Keratinocyte (primary cell): Measurements from ENCODE around the gene WDR82. TPM values are rescaled to one million over a fixed set of nuclear protein-coding genes. Genes with fewer than 3 reads are reported as not detected.
"Not testable (repeated sequence)": the region's sequence is repeated elsewhere in the genome, so short reads cannot be mapped to it uniquely, and the experiment has no call there.

Source experiments
- DNase-seq: peaks from one replicate; pipeline ENCODE4 v3.0.0-alpha.2; 2011; ENCODE audit warnings: low read depth, missing footprints, low spot score
- FAIRE-seq: peaks from 2 replicates; lab custom pipeline; 2011; peaks lifted over from hg19 to GRCh38; lab: Jason Lieb, UNC
- H2AFZ ChIP-seq: 2 replicates; pipeline ENCODE4 v1.6.0; 2012; ENCODE audit warnings: low read length, control low read depth, inconsistent platforms; ENCODE audit not compliant: control insufficient read depth
- H3K27ac ChIP-seq: 2 replicates; pipeline ENCODE4 v1.5.1; 2011; ENCODE audit warnings: low read length; ENCODE audit not compliant: control insufficient read depth, insufficient read depth
- H3K27me3 ChIP-seq: 3 replicates; pipeline ENCODE4 v1.6.0; 2011; ENCODE audit warnings: low read length; ENCODE audit not compliant: control insufficient read depth, insufficient read depth; ENCODE audit errors: extremely low read depth
- H3K36me3 ChIP-seq, 2 experiments: 2 replicates in 1 of 2; 3 replicates in 1 of 2; pipeline ENCODE4 v1.5.1; 2011; ENCODE audit warnings: low read length in 2 of 2, mild to moderate bottlenecking in 1 of 2; ENCODE audit not compliant: control insufficient read depth in 2 of 2, insufficient read depth in 2 of 2; ENCODE audit errors: extremely low read depth in 1 of 2
- H3K4me1 ChIP-seq: 3 replicates; pipeline ENCODE4 v1.5.1; 2011; ENCODE audit warnings: low read length; ENCODE audit not compliant: control insufficient read depth, insufficient read depth; ENCODE audit errors: extremely low read depth
- H3K4me2 ChIP-seq: 3 replicates; pipeline ENCODE4 v1.6.0; 2011; ENCODE audit warnings: low read depth, low read length; ENCODE audit not compliant: control insufficient read depth, insufficient read depth; ENCODE audit errors: extremely low read depth
- H3K4me3 ChIP-seq, 3 experiments: fragments of 200-600 bp in 1 of 3; sonication (generic) in 1 of 3; 2 replicates in 2 of 3; 3 replicates in 1 of 3; pipeline ENCODE4 v1.5.1; 2011 to 2016; ENCODE audit warnings: low read length in 3 of 3, mild to moderate bottlenecking in 3 of 3, control low read depth in 2 of 3, inconsistent platforms in 1 of 3, low read depth in 1 of 3, mixed read lengths in 1 of 3, mixed run types in 1 of 3, moderate library complexity in 1 of 3; ENCODE audit not compliant: control insufficient read depth in 2 of 3, insufficient read depth in 2 of 3; ENCODE audit errors: extremely low read depth in 1 of 3
- H3K79me2 ChIP-seq: 2 replicates; pipeline ENCODE4 v1.6.0; 2012; ENCODE audit warnings: low read length; ENCODE audit not compliant: control insufficient read depth, insufficient read depth
- H3K9ac ChIP-seq: 3 replicates; pipeline ENCODE4 v1.6.0; 2011; ENCODE audit warnings: low read length; ENCODE audit not compliant: control insufficient read depth, insufficient read depth; ENCODE audit errors: extremely low read depth
- H3K9me1 ChIP-seq: 3 replicates; pipeline ENCODE4 v1.6.0; 2011; ENCODE audit warnings: low read length; ENCODE audit not compliant: control insufficient read depth, insufficient read depth; ENCODE audit errors: extremely low read depth
- H3K9me3 ChIP-seq: 2 replicates; pipeline ENCODE4 v1.5.1; 2012; ENCODE audit warnings: low read depth, low read length; ENCODE audit not compliant: control insufficient read depth
- H4K20me1 ChIP-seq: 3 replicates; pipeline ENCODE4 v1.6.0; 2011; ENCODE audit warnings: low read length; ENCODE audit not compliant: control insufficient read depth, insufficient read depth; ENCODE audit errors: extremely low read depth
- EZH2 ChIP-seq: IDR thresholded peaks from one replicate; pipeline ENCODE4 v1.6.1; 2012; ENCODE audit warnings: inconsistent platforms, mild to moderate bottlenecking, low read length, moderate library complexity
- dilution Hi-C: fragments of 300-500 bp; cut with MboI; formaldehyde crosslinking; loops from one replicate; pipeline ENCODE4 v1.7.0; 2020; ENCODE audit warnings: low sequenced_read_pairs; ENCODE audit not compliant: extremely low pct_ligation_motif_present
- polyA plus RNA-seq, 5 experiments: library from polyadenylated mRNA; depleted of rRNA in 3 of 5; stranded (reverse) in 3 of 5; stranded (forward) in 1 of 5; unstranded in 1 of 5; fragments of >200 nt; gene quantifications; 1 replicate in 1 of 5; 2 replicates in 3 of 5; 3 replicates in 1 of 5; pipeline versions ENCODE4 v1.2.1 to v1.2.3, GENCODE V29; 2011 to 2012; ENCODE audit warnings: missing spikeins in 2 of 5, low read depth in 1 of 5, low replicate concordance in 1 of 5
- TF ChIP-seq, protein P1 (sequence below), 3 experiments: IDR thresholded peaks in 1 of 3; conservative IDR thresholded peaks in 1 of 3; optimal IDR thresholded peaks in 1 of 3; 2 replicates in 2 of 3; 3 replicates in 1 of 3; pipeline versions ENCODE3 to v1.5.1; 2011; ENCODE audit warnings: low read length in 3 of 3, mild to moderate bottlenecking in 3 of 3, moderate library complexity in 2 of 3, control low read depth in 1 of 3, inconsistent platforms in 1 of 3; ENCODE audit not compliant: insufficient read depth in 2 of 3; ENCODE audit errors: extremely low read depth in 1 of 3

Gene WDR82
- polyA plus RNA-seq, 1 donor (not counting 4 experiments of a cell fraction or from before 2014, with no cell fraction given) = 75.1 TPM

DNA sequence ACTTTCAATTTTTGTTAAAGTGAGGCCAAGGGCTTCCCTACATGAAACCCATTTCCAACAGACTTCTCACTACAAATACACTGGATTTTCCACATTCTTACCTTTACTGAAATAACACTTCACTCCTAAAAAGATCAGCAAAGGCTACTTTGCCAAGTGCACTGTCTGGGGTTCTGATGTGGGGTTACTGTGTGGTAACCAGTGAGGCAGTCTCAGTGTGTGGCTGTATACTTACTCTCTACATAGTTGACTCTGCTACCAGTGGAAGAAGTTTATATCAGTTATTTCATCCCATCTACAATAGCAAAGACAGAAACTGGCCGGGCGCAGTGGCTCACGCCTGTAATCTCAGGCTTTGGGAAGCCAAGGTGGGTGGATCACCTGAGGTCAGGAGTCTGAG, 5.6 kb downstream of the WDR82 start:
- FAIRE-seq (no peak), DNase-seq (no peak)
- H2AFZ ChIP-seq = no peak overlapping the region
- H4K20me1 ChIP-seq = peaks cover 10% of the 10 kb centered on the region
- H3K27me3 ChIP-seq = no peaks in the 10 kb centered on the region
- peaks cover 6 to 19% of the 10 kb centered on the region in 2 experiments for H3K36me3 ChIP-seq
- H3K9me1 ChIP-seq = no peaks in the 10 kb centered on the region
- dilution Hi-C loops = no loop called here
- H3K4me3 ChIP-seq = no peak overlapping the region
- peaks cover 14% of the 10 kb centered on the region for H3K4me1 ChIP-seq
- no peak overlapping the region for H3K9ac ChIP-seq
- TF ChIP-seq EZH2 = no peak
- TF ChIP-seq, protein P1, sequence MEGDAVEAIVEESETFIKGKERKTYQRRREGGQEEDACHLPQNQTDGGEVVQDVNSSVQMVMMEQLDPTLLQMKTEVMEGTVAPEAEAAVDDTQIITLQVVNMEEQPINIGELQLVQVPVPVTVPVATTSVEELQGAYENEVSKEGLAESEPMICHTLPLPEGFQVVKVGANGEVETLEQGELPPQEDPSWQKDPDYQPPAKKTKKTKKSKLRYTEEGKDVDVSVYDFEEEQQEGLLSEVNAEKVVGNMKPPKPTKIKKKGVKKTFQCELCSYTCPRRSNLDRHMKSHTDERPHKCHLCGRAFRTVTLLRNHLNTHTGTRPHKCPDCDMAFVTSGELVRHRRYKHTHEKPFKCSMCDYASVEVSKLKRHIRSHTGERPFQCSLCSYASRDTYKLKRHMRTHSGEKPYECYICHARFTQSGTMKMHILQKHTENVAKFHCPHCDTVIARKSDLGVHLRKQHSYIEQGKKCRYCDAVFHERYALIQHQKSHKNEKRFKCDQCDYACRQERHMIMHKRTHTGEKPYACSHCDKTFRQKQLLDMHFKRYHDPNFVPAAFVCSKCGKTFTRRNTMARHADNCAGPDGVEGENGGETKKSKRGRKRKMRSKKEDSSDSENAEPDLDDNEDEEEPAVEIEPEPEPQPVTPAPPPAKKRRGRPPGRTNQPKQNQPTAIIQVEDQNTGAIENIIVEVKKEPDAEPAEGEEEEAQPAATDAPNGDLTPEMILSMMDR (optimal IDR thresholded peaks at IDR 0.05 in 1 of 3, IDR thresholded peaks at IDR 0.05 in 1 of 3, conservative IDR thresholded peaks at IDR 0.05 in 1 of 3; ENCODE audit: extremely low read depth in 1 of 3, insufficient read depth in 2 of 3, low read length in 3 of 3) = no peak
- H3K27ac ChIP-seq = no peak overlapping the region
- H3K9me3 ChIP-seq = no peaks in the 10 kb centered on the region
- H3K79me2 ChIP-seq = peaks cover 93% of the 10 kb centered on the region
- H3K4me2 ChIP-seq = no peak overlapping the region

DNA sequence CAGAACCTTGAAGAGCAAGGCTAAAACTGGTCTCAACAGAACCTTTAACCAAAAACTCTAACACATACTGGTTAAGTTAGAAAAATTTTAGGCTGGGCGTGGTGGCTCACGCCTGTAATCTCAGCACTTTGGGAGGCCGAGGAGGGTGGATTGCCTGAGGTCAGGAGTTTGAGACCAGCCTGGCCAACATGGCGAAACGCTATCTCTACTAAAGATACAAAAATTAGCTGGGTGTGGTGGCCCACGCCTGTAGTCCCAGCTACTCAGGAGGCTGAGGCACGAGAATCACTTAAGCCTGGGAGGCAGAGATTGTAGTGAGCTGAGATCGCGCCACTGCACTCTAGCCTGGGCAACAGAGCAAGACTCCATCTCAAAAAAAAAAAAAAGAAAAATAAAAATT, 6.3 kb downstream of the WDR82 start:
- peaks cover 6 to 21% of the 10 kb centered on the region in 2 experiments for H3K36me3 ChIP-seq
- H2AFZ ChIP-seq, FAIRE-seq, H3K4me3 ChIP-seq, DNase-seq, dilution Hi-C loops, H3K9me3 ChIP-seq, H3K27me3 ChIP-seq, H3K9ac ChIP-seq, H3K4me2 ChIP-seq, H3K9me1 ChIP-seq, H4K20me1 ChIP-seq, H3K27ac ChIP-seq: not testable (repeated sequence)
- peaks cover 93% of the 10 kb centered on the region for H3K79me2 ChIP-seq
- peaks cover 16% of the 10 kb centered on the region for H3K4me1 ChIP-seq

DNA sequence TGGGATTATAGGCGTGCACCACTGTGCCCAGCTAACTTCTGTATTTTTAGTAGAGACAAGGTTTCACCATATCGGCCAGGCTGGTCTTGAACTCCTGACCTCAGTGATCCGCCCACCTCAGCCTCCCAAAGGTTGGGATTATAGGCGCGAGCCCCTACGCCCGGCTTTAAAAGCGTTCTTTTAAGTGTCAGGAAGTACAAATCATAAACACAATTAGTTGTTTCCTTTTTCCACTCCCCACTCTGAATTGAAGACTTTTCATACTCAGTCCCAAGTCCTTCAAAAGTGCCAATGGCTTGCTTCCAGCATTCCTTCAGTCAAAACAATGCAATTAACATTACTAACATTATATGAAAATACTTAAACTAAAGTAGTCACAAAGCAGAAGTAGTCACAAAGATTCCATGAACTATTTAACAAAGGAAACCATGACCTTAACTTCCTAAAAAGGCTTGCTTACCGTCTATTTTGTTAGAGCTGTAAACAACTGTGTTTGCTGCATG, 8.1 kb downstream of the WDR82 start:
- H3K4me3 ChIP-seq = no peak overlapping the region
- no peak overlapping the region for H3K4me2 ChIP-seq
- dilution Hi-C loops = no loop called here
- H3K9me1 ChIP-seq = no peaks in the 10 kb centered on the region
- H3K27me3 ChIP-seq = no peaks in the 10 kb centered on the region
- no peak overlapping the region for H2AFZ ChIP-seq
- no peak overlapping the region for H3K27ac ChIP-seq
- peaks cover 7% of the 10 kb centered on the region for H3K4me1 ChIP-seq
- H4K20me1 ChIP-seq = peaks cover 12% of the 10 kb centered on the region
- H3K79me2 ChIP-seq = peaks cover 86% of the 10 kb centered on the region
- TF ChIP-seq, protein P1 (optimal IDR thresholded peaks at IDR 0.05 in 1 of 3, IDR thresholded peaks at IDR 0.05 in 1 of 3, conservative IDR thresholded peaks at IDR 0.05 in 1 of 3; ENCODE audit: extremely low read depth in 1 of 3, insufficient read depth in 2 of 3, low read length in 3 of 3) = no peak
- TF ChIP-seq EZH2 = no peak
- no peak overlapping the region for H3K9ac ChIP-seq
- FAIRE-seq = no peak
- DNase-seq = no peak
- H3K36me3 ChIP-seq = peaks cover 8 to 28% of the 10 kb centered on the region in 2 experiments
- H3K9me3 ChIP-seq = no peaks in the 10 kb centered on the region
